Renal cortex interstitium (tissue), 11 donors: ENCODE data around the gene ZNF726. TPM values are rescaled to one million over a fixed set of nuclear protein-coding genes. Genes with fewer than 3 reads are reported as not detected.

Source experiments
- DNase-seq, 11 donors: peaks; one replicate each; pipeline ENCODE4 v3.0.0-alpha.2; 2013; ENCODE audit warnings: low read depth in 9 of 11, low spot score in 4 of 11; ENCODE audit errors: extremely low read depth in 1 of 11
- polyA plus RNA-seq, 3 donors: library from polyadenylated mRNA; unstranded; fragments of 120-200 nt; gene quantifications; one replicate each; pipeline ENCODE4 v1.2.1, GENCODE V29; 2013; ENCODE audit not compliant: insufficient read length in 3 of 3

ZNF726 gene
- polyA plus RNA-seq, 3 donors, result 9.8 to 13.8 (median 10.9) TPM

DNA sequence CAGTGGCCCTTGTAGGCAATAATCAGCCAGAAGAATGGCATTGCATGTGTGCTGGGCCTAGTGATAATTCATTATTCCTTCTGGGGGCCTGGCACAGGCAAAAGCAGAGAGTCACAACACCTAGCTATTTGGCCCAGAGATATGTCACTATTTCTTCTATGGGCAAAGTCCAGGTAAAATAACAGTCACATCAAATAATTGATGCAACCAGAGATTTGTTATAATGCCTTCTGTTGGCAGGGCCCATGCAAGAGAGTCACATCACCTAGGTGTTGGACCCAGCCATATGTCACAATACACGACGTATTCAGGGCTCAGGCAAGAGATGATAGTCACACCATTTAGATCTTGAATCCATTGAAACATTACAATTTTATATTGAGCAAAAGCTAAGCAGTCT, 66.1 kb downstream of the ZNF726 start:
- no peak for DNase-seq

- DNase-seq, result no peak
Observed at GRCh38 chr19:23981863-23982262, 67.2 kb downstream of the ZNF726 start.

DNA sequence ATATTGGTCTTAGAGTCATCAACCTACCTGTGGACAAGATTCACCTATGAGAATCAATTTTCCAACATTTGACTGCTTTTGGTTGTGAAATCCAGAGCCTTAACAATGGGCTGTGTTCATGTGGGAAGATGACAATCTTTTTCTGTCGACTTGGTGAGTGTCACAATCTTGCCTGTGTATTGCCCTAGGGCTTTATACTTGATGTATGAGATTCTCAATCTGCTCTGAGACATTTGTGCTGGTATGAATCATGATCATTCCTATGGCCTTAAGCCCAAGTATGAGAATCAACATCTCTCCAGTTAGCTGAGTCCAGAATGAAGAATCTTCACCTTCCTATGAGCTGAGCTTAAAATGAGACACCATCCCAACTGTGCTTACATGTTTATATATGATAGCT, 68.7 kb downstream of the ZNF726 start:
- no peak for DNase-seq

Other genes starting within 250 kb of the ZNF726 start
- gene ZNF675, start 227.7 kb upstream of the ZNF726 start, polyA plus RNA-seq, result 10 to 100 TPM; 16.2 to 19.5 (median 19.0) TPM
- 1 to 10 TPM; 3.5 to 6.8 (median 5.7) TPM for gene ZNF681, start 156.0 kb upstream of the ZNF726 start, polyA plus RNA-seq
- 10 to 100 TPM; 29.0 to 35.0 (median 32.2) TPM for gene ZNF254, start 172.3 kb downstream of the ZNF726 start, polyA plus RNA-seq